Ovary (tissue), 3 donors: ENCODE measurements around the gene BMERB1.

Source experiments
- EP300 ChIP-seq: sonication (generic); formaldehyde crosslinking; IDR thresholded peaks from one replicate; pipeline ENCODE4 v1.6.1; 2017; ENCODE audit warnings: antibody characterized with exemption
- POLR2A ChIP-seq: fragments of 450-650 bp; IDR thresholded peaks from one replicate; pipeline ENCODE4 v1.6.1; 2017; ENCODE audit warnings: antibody characterized with exemption, mild to moderate bottlenecking, moderate library complexity
- TF ChIP-seq, protein P1 (sequence below), 3 donors: fragments of 450-650 bp in 2 of 3; fragments of 200-600 bp in 1 of 3; IDR thresholded peaks; one replicate each; pipeline versions ENCODE4 v1.5.1 to v1.8.0; 2016 to 2022; ENCODE audit warnings: antibody characterized with exemption in 3 of 3, mild to moderate bottlenecking in 1 of 3
- donor health status: DM: no; HTN: no; CAD: no.

DNA sequence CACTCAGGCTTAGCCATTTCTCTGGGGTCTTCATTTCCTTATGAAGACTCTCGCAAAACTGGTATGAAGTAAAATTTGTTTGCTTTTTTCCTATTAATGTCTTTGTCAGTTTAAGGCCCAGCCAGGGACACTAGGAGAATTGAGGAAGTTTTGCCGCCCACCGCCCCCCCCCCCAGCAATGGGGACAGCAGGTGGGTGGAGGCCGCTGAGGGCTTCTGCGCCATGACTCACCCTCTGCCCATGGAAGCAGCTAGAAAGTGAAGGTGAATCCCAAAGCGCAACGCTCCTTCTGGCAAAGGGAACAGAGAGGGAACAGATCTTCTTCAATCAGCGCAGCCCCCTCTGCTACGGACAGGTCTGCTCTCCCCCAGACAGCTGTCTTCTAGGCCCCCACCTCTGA, 158.8 kb downstream of the BMERB1 start:
- TF ChIP-seq, protein P1, sequence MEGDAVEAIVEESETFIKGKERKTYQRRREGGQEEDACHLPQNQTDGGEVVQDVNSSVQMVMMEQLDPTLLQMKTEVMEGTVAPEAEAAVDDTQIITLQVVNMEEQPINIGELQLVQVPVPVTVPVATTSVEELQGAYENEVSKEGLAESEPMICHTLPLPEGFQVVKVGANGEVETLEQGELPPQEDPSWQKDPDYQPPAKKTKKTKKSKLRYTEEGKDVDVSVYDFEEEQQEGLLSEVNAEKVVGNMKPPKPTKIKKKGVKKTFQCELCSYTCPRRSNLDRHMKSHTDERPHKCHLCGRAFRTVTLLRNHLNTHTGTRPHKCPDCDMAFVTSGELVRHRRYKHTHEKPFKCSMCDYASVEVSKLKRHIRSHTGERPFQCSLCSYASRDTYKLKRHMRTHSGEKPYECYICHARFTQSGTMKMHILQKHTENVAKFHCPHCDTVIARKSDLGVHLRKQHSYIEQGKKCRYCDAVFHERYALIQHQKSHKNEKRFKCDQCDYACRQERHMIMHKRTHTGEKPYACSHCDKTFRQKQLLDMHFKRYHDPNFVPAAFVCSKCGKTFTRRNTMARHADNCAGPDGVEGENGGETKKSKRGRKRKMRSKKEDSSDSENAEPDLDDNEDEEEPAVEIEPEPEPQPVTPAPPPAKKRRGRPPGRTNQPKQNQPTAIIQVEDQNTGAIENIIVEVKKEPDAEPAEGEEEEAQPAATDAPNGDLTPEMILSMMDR (IDR thresholded peaks at IDR 0.05): no peak
- TF ChIP-seq EP300 (no peak), POLR2A (no peak)
